HG03039 (cell line): ENCODE results near the gene PKLR.

Experiments used
- ATAC-seq: cut with Tn5 transposase; IDR thresholded peaks from one replicate; pipeline ENCODE4 v1.9.1; 2021; ENCODE audit warnings: mild to moderate bottlenecking, moderate library complexity; ENCODE audit not compliant: unreplicated experiment

Gene PKLR

DNA sequence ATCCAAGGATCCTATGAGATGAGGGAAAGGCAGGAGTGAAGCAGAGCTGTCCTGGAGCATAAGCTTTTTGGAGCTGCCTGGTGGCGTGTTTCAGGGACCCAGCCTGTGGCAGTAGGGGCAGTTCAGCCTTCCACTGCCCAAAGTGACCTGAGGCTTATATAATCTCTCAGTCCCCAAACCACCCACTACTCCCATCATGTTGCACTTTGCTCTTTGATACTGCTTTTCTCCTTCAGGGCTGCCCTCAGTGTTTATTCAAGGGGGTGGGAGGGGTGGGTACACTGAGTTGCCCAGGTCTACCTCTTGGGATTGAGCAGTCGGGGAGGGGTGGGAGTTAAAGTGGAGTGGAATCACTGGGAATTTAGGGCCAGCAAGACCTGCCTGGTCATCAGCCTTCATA, 14.7 kb downstream of the PKLR start:
- no peak for ATAC-seq

DNA sequence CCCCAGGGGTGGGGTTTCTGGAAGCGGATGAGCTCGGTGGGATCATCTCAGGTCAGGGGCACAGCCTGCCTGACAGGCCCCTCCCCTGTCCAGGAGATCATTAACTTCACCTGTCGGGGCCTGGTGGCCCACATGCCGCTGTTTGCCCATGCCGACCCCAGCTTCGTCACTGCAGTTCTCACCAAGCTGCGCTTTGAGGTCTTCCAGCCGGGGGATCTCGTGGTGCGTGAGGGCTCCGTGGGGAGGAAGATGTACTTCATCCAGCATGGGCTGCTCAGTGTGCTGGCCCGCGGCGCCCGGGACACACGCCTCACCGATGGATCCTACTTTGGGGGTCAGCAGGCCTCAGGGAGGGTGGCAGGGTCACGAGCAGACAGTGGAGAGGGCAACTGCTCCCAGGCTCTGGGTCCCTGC, 15.6 kb downstream of the PKLR start:
- ATAC-seq, result no peak

DNA sequence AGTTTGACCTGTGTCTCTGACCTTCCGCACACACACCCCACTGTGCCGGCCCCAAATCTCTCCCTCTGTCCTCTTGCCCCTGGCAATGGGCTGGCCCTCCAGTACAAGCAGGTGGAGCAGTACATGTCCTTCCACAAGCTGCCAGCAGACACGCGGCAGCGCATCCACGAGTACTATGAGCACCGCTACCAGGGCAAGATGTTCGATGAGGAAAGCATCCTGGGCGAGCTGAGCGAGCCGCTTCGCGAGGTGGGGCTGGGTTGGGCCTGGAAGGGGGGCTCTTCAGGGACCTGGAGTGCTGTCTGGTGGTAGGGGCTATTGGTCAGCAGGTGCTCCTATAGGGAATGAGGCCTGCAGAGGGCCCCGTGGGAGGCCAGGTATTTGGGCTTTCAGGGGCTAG, 16.2 kb downstream of the PKLR start:
- no peak for ATAC-seq

DNA sequence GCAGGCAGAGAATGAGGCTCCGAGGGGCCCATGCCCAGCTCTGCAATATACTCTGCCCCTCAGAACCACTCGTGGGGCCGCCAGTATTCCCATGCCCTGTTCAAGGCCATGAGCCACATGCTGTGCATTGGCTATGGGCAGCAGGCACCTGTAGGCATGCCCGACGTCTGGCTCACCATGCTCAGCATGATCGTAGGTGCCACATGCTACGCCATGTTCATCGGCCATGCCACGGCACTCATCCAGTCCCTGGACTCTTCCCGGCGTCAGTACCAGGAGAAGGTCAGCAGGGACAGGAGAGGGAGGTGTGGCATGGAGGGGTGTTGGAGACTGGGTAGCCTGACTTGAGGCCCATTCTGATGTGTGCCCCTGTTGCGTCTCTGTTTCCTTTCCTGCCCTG, 16.8 kb downstream of the PKLR start:
- ATAC-seq, result no peak

DNA sequence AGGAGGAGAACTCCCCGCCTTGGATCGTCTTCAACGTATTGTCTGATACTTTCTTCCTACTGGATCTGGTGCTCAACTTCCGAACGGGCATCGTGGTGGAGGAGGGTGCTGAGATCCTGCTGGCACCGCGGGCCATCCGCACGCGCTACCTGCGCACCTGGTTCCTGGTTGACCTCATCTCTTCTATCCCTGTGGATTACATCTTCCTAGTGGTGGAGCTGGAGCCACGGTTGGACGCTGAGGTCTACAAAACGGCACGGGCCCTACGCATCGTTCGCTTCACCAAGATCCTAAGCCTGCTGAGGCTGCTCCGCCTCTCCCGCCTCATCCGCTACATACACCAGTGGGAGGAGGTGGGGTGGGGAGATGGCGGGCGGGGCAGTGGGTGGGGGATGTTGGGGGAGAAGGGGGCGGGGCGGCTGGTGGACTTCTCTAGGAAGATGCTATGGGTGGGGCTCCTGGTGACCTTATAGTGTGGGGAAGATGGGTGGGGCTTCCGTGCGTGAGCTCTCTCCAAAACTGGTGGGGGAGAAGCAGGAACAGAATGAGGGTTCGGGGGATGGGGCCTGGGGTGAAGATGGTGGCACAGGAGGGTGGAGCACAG, 18.6 kb downstream of the PKLR start:
- ATAC-seq, result no peak

DNA sequence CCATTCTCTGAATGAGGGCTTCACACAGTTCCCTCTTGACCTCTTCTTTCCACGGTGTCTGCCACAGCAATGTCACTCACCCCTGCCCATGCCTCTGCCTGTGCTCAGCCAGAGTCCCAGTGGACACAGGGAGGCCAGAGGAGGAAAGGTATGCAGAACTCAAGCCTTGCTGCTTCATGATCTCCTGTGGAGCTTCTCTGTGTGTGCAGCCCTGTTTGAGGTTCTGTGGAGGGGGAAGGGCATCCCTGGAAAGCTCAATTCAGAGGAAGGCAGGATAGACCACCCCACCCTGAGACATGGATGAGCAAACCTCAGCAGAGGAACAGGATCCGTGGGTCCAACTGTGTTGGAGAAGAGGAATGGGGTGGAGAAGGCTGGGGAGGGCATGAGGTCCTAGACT, 22.0 kb downstream of the PKLR start:
- no peak for ATAC-seq

DNA sequence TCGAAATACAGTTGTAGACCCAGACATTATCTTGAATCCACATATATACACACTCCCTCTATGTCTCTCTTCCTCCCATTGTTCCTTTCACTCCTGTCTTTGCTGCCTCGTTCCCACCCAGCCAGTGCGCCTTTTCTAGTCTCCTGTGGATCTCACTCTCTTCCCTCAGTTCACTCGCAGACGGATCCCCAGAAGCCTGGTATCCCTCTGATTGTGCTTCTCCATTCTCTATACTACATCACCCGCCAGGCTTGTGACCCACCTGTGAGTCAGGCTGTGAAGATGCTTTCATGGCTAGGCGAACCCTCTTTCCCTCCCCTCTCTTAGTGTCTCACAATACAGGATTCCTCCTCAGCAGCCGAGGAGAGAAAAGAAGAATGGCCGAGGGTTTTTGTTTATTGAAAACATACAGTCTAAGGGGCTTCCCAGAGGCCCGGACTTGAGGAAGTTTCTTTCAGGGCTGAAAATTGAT, 22.5 kb downstream of the PKLR start:
- ATAC-seq, result no peak

DNA sequence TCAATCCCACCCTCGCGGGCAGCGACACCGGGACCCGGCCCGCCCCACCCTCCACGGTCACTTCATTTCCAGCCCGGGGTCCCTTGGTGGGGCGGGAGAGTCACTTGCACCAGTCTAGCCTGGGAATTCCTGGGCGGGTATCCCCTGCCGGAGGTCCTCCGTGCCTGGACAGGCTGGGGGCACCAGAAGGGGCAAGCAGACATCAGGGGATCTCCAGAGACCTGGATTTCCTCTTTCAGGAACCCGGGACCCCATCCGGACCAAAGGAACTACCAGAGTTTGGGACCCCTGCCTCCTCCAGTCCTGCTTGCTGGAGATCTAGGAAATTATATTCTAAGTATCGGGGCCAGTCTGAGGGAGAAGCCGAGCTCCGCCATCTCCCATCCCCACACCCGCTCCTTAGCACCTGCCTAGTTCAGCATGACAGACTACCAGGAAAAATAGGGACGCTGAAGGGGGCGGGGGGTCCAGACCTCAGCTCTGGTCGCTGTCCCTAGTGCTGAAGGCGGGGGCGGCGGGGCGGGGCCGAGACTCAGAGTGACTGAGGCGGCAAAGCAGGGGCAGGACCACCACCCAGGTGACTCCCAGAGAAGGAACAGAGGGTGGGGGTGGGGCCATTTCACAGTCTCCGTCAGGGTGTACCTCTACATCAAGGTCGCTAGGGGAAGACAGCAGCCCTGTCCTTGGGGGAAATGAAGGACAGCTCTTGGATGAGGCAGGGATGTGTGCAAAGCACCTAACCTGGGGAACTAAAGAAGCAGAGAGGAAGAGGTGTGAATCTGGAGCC, 23.1 kb downstream of the PKLR start:
- ATAC-seq, result no peak

DNA sequence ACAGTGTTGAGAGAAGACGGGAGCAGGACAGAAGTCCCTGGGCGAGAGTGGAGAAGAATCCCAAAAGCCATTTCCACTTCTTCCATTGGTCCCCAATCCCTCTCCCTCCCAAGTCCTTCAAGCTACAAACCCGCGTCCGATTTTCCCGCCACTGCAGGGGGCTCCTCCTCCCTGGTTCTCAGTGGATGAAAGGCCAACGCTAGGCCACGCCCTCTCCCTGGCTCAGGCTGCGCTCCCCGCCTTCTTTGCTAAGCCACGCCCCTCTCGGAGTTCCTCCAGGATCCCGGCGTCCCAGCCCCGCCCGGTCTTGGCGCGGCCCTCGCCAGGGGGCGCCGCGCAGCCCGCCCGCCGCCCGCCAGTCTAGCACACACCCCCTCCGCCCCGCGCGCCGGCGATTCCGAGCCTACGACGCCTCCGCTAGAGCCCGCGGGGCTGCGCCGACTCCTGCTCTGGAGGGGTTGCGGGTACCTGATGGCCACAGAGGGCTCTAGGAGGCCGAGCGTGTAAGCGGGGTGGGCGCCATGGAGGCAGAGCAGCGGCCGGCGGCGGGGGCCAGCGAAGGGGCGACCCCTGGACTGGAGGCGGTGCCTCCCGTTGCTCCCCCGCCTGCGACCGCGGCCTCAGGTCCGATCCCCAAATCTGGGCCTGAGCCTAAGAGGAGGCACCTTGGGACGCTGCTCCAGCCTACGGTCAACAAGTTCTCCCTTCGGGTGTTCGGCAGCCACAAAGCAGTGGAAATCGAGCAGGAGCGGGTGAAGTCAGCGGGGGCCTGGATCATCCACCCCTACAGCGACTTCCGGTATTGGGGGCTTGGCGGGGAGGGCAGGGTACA, 24.0 kb downstream of the PKLR start, which contains the start of gene HCN3:
TSS of gene HCN3 (plus strand) at position 394 of the 832 bp plus-strand sequence. CDS start at position 522, 128 bp downstream.
- peak; percentile 61 for ATAC-seq

DNA sequence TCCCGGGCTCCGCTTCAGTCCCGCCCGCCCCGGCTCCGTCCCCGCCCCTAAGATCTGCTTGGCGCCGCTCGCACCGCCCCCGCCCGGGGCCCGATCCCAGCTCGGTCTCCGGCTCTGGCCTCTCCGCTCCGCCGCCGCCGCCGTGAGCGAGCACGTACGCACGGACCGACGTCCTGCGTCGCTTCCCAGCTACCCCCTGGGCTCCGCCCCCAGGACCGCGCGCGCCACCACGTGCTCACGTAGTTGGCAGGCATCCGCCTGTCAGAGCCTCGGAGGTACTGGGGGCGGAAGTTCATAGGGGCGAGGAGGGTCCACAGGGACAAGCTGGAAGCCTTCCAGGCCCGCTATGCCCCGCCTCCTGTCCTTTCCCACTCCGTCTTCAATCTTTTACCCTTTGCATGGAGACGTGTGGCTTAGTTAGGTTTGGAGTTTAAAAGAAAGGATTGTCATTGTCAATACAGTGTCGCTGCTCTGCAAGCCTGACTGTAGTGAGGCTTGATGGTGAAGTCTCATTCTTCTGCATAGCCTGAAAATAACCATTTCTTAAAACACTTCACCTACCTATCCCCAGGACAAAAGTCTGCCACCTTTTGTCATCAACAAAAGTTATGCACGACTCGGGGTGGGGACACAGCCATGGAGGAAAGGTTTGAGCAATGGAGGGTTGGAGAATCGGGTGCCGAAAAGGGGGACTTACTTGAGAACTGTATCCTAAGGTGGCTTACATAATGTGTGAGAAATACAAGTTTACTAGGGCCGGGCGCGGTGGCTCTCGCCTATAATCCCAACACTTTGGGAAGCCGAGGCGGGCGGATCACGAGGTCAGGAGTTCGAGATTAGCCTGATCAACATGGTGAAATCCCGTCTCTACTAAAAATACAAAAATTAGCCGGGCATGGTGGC, 27.6 kb downstream of the PKLR start, which contains the start of gene CLK2:
TSS of gene CLK2 (minus strand) at position 162 of the 903 bp plus-strand sequence. CDS start 2,527 bp downstream, outside the sequence.
- ATAC-seq, result peak; percentile 69

DNA sequence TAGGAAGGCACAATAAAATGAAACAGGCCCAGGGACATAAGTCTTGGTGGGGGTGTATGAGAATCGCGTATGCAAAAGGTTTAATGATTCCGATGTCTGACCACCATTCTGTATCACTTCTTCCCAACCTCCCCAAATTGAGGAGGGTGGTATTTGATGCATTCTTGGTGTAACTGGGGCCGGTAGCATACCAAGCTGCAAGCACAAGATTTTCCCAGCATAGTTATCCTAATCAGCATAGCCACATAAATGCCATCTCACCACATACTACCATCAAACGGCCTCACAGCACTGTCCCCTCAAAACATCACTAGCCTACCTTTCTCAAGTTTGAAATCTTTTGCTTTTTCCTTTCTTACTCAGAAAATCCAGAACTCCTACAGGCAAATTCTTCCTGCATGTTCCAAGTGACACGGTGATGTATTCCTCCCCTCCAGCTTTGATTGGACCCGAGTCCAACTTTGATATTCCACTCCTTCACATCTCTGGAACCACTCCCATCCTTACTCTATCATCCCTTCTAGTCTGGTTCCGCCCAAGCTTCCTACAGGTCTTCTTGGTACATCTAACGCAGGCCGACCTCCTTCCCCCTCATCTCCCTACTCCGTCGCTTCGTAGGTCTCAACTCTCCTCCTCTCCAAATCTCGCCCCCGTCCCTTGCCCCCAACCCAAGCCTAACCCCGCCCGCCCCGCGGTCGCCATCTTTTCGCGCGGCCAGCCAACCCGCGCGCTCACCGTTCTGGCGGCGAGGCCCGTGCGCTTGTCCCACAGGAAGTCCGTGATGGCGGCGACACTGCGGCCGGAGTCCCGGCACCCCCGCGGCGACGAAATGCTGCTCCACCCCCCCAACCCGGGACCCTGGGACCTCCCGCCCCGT, 28.5 kb downstream of the PKLR start:
- peak; percentile 32 for ATAC-seq

DNA sequence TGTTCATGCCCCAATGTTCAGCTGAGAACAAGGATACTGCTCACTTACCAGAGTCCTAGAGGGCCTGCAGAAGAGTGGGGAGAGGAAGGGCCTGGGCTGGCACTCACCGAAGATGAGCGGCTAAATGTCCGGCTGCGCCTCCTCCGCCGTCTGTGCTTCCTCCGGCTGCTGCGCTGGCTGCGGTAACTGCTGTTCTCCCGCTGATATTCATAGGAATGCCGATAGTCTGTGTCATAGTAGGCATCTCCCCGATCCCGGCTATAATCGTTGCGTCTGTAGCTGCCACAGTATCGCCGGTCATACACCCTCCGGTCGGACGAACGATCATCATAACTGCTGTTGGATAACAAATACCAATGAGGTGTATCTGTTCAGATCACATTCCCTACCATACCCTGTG, 31.9 kb downstream of the PKLR start:
- ATAC-seq, result no peak

DNA sequence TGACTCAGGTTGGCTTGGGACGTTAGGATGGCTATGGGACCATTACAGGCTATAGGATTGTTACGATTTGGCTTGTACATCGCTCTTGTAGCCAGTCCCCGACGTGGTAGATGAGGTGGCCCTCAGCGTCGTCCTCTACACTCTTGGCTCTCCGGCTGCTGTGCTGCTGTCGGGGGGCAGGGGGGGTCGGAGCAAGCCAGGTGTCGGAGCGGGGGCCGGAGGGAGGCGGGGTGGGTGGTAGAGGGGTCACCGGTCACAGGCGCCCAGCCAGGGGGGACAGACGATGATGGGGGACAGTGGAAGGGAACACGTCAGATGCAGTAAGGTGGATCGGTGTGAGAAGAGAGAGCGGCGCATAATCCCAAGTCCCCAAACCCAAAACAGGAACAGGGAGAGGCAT, 32.6 kb downstream of the PKLR start:
- no peak for ATAC-seq

DNA sequence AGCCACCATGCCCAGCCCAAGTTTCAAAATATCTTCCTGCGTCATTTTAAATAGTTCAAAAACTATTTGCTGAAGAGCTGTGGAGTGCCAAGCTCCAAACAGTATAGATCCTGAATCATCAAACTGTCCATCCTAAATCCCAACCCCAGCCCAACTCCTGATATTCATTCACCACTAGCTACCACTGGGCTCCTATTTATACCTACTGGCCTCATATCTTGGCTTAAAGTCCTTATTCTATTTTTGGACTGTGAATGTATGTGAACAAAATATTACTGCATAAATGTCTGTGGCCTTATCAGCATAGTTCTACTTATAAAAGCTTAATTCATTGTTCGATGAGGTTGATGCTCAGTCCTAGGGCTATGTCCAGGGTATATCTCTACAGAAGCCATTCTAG, 33.9 kb downstream of the PKLR start:
- ATAC-seq, result no peak

DNA sequence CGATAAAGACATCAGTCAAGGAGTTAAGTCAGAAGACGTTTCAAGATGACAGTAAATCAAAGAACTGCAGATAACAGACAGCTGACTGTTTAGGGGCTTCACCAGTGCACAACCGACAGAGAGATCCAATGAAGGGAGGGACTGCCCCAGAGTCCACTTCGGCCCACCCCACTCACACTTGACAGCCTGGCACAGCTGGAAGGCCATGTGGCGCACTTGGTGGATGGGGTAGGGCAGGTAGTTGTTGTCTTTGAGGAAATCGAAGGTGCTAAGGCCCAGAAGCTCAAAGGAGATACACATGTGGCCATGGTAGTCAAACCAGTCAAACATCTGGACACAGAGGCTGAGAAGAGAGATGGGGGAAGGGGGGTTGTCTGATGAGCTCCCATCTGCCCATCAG, 34.7 kb downstream of the PKLR start:
- no peak for ATAC-seq

DNA sequence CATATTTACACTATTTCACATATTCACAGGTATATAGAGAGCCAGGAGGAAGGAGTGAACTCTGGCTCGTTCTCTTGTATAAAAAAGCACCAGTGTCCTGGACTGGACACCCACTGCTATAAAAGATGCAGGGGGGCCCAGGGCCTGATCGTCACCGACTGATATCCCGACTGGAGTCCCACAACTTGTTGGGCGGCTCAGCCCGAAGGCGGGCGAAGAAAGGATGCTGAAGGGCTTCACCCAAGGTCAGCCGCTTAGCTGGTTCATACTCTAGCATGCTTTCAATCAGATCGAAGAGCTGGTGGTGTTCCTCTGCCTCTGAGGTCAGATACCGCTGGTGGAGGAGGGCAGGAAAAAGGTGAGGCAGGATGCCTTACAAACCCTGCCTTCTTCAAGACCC, 38.2 kb downstream of the PKLR start:
- no peak for ATAC-seq

DNA sequence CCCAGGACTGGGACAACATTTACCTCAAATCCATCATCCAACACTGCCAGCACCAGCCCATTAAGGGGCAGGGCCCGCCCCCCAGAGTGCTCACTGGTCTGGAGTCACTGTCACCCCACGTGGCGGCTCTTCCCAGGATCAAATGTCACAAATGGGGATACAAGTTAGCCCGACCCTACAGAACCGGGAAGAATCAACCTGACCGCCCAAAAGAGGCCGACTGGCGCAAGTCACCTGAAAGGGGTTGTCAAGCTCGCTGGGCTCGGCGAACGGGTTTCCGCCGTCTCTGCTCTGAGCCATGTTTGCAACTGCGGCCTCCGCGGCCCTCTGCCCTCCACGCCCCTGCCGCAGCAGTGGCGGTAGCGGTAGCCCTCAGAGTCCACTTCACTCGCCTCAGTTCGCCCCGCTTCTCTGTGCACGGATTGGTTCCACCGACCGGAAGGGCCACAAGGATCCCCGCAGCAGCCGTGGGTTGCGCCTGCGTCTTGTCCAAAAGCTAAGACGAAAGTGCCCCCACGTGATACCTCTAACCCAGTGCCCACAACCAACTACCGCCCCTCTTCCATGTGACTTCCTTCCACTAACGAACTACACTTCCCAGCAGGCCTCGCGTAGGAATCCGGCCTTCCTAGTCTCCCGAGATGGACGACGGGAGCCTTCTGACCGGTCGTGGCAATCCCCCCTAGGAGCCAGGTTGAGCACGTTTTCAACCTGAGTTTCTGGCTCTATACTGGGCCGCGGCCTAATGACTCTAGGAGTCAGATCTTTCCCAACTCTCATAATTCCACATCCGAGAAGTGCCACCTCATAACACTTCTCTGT, 39.2 kb downstream of the PKLR start, which contains the start of gene SCAMP3:
TSS of gene SCAMP3 (minus strand) at position 509 of the 822 bp plus-strand sequence. CDS start at position 300, 209 bp downstream.
- ATAC-seq, result peak; percentile 68

DNA sequence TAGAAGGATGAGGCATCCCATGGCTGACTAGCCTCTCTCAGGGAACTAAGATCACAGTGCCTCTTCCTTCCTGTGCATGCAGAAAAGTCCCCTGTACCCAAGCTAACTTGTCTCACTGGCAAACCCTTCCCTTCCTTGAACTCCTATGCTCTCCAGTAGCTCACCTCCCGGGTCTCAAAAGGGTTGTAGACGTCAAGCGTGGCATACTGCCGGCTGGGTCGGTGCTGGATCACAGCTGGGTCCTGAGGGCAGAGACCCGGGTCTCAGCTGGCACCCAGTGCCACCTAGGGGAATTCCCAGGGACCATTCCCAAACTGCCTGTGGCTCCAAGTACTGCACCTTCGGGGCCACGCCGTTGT, 39.8 kb downstream of the PKLR start:
- ATAC-seq, result peak; percentile 1
